Mesendoderm (in vitro differentiated cells): ENCODE results near the gene GALNT9.
"Not testable (repeated sequence)": the region's sequence is repeated elsewhere in the genome, so short reads cannot be mapped to it uniquely, and the experiment has no call there.

ENCODE experiments used
- DNase-seq: peaks from one replicate; pipeline ENCODE4 v3.0.0; 2013
- H2AK5ac ChIP-seq: 2 replicates; pipeline ENCODE4 v1.6.1; 2013; ENCODE audit warnings: low read length, inconsistent platforms
- H2BK120ac ChIP-seq: 2 replicates; pipeline ENCODE4 v1.6.1; 2013; ENCODE audit warnings: low read depth, mild to moderate bottlenecking, low read length, moderate library complexity, mixed read lengths
- H2BK15ac ChIP-seq: replicated peaks from 2 replicates; pipeline ENCODE4 v1.6.1; 2013; ENCODE audit warnings: low read depth, mild to moderate bottlenecking, moderate library complexity
- H2BK5ac ChIP-seq: 2 replicates; pipeline ENCODE4 v1.6.1; 2013; ENCODE audit warnings: low read length, inconsistent platforms
- H3K18ac ChIP-seq: 2 replicates; pipeline ENCODE4 v1.6.1; 2013; ENCODE audit warnings: mild to moderate bottlenecking, low read length, mixed read lengths
- H3K23ac ChIP-seq: one replicate; pipeline ENCODE4 v1.6.1; 2013; ENCODE audit warnings: low read length
- H3K27ac ChIP-seq: 2 replicates; pipeline ENCODE4 v1.5.1; 2013; ENCODE audit warnings: low read depth, mild to moderate bottlenecking, inconsistent platforms, low read length, moderate library complexity
- H3K27me3 ChIP-seq: 2 replicates; pipeline ENCODE4 v1.6.1; 2013; ENCODE audit warnings: low read length, control low read depth, mild to moderate bottlenecking, inconsistent platforms; ENCODE audit not compliant: insufficient read depth, poor library complexity
- H3K36me3 ChIP-seq: 2 replicates; pipeline ENCODE4 v1.6.1; 2013; ENCODE audit warnings: low read length, inconsistent platforms; ENCODE audit not compliant: control insufficient read depth, insufficient read depth
- H3K4ac ChIP-seq: one replicate; pipeline ENCODE4 v1.6.1; 2013; ENCODE audit warnings: low read depth, mild to moderate bottlenecking, low read length, moderate library complexity
- H3K4me1 ChIP-seq: 2 replicates; pipeline ENCODE4 v1.6.1; 2013; ENCODE audit warnings: low read depth, low read length, inconsistent platforms; ENCODE audit not compliant: control insufficient read depth
- H3K4me2 ChIP-seq: 2 replicates; pipeline ENCODE4 v1.6.1; 2013; ENCODE audit warnings: low read length
- H3K4me3 ChIP-seq: 2 replicates; pipeline ENCODE4 v1.5.1; 2013; ENCODE audit warnings: mild to moderate bottlenecking, low read length
- H3K56ac ChIP-seq: one replicate; pipeline ENCODE4 v1.6.1; 2013; ENCODE audit warnings: low read length
- H3K79me1 ChIP-seq: 2 replicates; pipeline ENCODE4 v1.6.1; 2013; ENCODE audit warnings: low read length, inconsistent platforms
- H3K79me2 ChIP-seq: 2 replicates; pipeline ENCODE4 v1.6.1; 2013; ENCODE audit warnings: mild to moderate bottlenecking, low read length; ENCODE audit not compliant: control insufficient read depth, insufficient read depth
- H3K9ac ChIP-seq: 2 replicates; pipeline ENCODE4 v1.6.1; 2013; ENCODE audit warnings: low read length, inconsistent platforms
- H4K5ac ChIP-seq: one replicate; pipeline ENCODE4 v1.6.1; 2013; ENCODE audit warnings: low read length
- H4K8ac ChIP-seq: one replicate; pipeline ENCODE4 v1.6.1; 2013; ENCODE audit warnings: low read depth, mild to moderate bottlenecking, control low read depth, low read length, moderate library complexity
- WGBS: extraction: QIAGEN DNeasy Blood & Tissue Kit; methylation state at CpG from one replicate; pipeline ENCODE4 v1.1.7; 2013; ENCODE audit warnings: low lambda C conversion rate, missing lambda C conversion rate; ENCODE audit not compliant: insufficient coverage; ENCODE audit errors: extremely low coverage; 5-methylcytosine and 5-hydroxymethylcytosine counted together

The GALNT9 gene

GRCh38 chr12:132196873-132197390 lies 132.5 kb downstream of the GALNT9 start:
- Histone ChIP-seq H3K9ac (no peak overlapping the region), H2BK5ac (no peak overlapping the region), H3K4ac (no peak overlapping the region), H3K4me3 (no peak overlapping the region), H3K18ac (no peak overlapping the region), H2BK120ac (no peak overlapping the region), H4K8ac (no peak overlapping the region), H3K36me3 (no peaks in the 10 kb centered on the region), H3K4me2 (no peak overlapping the region), H3K27me3 (no peaks in the 10 kb centered on the region), H4K5ac (no peak overlapping the region), H3K27ac (no peak overlapping the region), H3K79me2 (no peaks in the 10 kb centered on the region), H3K4me1 (no peaks in the 10 kb centered on the region), H2BK15ac (no peak overlapping the region), H3K56ac (no peak overlapping the region), H2AK5ac (no peak overlapping the region), H3K23ac (no peak overlapping the region), H3K79me1 (no peaks in the 10 kb centered on the region)
- WGBS, result no CpG with 5 or more reads among the region's 22 CpGs
- DNase-seq, result no peak

DNA sequence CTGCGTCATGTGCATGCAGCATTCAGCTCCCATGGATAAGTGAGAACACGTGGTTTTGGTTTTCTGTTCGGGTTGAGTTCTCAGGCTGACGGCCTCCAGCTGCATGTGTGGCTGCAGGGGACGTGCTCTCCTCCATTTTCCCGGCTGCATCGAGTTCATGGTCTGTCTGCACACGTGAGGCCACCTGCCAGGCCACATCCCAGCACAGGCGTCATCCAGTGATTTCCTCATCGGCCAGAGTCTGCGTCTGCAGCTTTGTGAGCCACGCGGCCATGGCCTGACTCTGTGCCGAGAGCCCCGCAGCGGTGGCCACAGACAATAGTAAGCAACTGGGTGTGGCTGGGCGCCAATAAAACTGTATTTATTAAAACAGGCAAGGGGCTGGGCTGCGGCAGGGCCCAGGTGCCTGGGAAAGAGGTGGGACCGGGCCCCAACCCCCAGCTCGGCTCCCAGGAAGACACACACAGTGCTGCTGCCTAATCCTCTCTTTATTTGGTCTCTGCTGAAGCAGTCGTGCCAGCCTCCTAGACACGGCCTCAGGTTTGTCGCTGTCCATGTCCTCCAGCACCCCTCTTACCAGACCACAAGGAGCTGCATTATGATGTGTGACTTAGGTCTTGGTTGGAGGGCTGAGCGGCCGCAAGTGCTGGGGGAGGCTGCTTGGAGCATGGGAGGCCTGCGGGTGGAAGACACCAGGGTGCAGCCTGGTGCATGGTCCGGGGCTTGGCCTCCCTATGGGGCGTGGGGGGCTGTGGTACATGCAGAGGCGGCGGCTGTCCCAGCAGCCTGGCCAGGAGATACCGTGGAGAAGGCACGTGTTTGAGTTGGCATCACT lies 133.1 kb downstream of the GALNT9 start:
- Histone ChIP-seq H3K79me1 (no peaks in the 10 kb centered on the region), H3K36me3 (no peaks in the 10 kb centered on the region), H3K4me1 (no peaks in the 10 kb centered on the region), H3K27me3 (no peaks in the 10 kb centered on the region), H3K23ac (no peak overlapping the region), H4K5ac (no peak overlapping the region), H4K8ac (no peak overlapping the region), H3K18ac (no peak overlapping the region), H3K56ac (no peak overlapping the region), H3K4me3 (no peak overlapping the region), H2BK120ac (no peak overlapping the region), H3K27ac (no peak overlapping the region), H3K79me2 (no peaks in the 10 kb centered on the region), H3K4ac (no peak overlapping the region), H3K9ac (no peak overlapping the region), H2BK5ac (no peak overlapping the region), H3K4me2 (no peak overlapping the region), H2BK15ac (no peak overlapping the region), H2AK5ac (no peak overlapping the region)
- DNase-seq, result no peak
- WGBS, result no CpG with 5 or more reads among the region's 32 CpGs

- H3K79me2 ChIP-seq, H3K27ac ChIP-seq, H2BK120ac ChIP-seq, H3K27me3 ChIP-seq, H3K4me1 ChIP-seq, H3K4me3 ChIP-seq, H3K56ac ChIP-seq, H3K4ac ChIP-seq, H4K5ac ChIP-seq, H3K4me2 ChIP-seq, H3K9ac ChIP-seq, H3K79me1 ChIP-seq, H3K18ac ChIP-seq, DNase-seq, H4K8ac ChIP-seq, H2BK5ac ChIP-seq, H2AK5ac ChIP-seq, H3K23ac ChIP-seq, H3K36me3 ChIP-seq, H2BK15ac ChIP-seq: not testable (repeated sequence)
- WGBS, result no CpG with 5 or more reads among the region's 12 CpGs
Observed at GRCh38 chr12:132195242-132195641, 134.1 kb downstream of the GALNT9 start.

GRCh38 chr12:132194556-132194955 lies 134.8 kb downstream of the GALNT9 start:
- no CpG with 5 or more reads among the region's 8 CpGs for WGBS
- Histone ChIP-seq H3K4me3 (no peak overlapping the region), H3K9ac (no peak overlapping the region), H4K5ac (no peak overlapping the region), H2BK120ac (no peak overlapping the region), H3K27ac (no peak overlapping the region), H2BK5ac (no peak overlapping the region), H3K36me3 (no peaks in the 10 kb centered on the region), H3K18ac (no peak overlapping the region), H3K4me1 (no peaks in the 10 kb centered on the region), H3K27me3 (no peaks in the 10 kb centered on the region), H3K23ac (no peak overlapping the region), H4K8ac (no peak overlapping the region), H3K79me1 (no peaks in the 10 kb centered on the region), H2BK15ac (no peak overlapping the region), H2AK5ac (no peak overlapping the region), H3K4ac (no peak overlapping the region), H3K79me2 (no peaks in the 10 kb centered on the region), H3K4me2 (no peak overlapping the region), H3K56ac (no peak overlapping the region)
- no peak for DNase-seq

GRCh38 chr12:132194056-132194455 lies 135.3 kb downstream of the GALNT9 start:
- Histone ChIP-seq H3K23ac (no peak overlapping the region), H4K5ac (no peak overlapping the region), H3K27me3 (no peaks in the 10 kb centered on the region), H2AK5ac (no peak overlapping the region), H3K56ac (no peak overlapping the region), H3K4me3 (no peak overlapping the region), H2BK5ac (no peak overlapping the region), H3K9ac (no peak overlapping the region), H3K79me2 (no peaks in the 10 kb centered on the region), H3K18ac (no peak overlapping the region), H3K4ac (no peak overlapping the region), H2BK15ac (no peak overlapping the region), H3K27ac (no peak overlapping the region), H3K79me1 (no peaks in the 10 kb centered on the region), H3K36me3 (no peaks in the 10 kb centered on the region), H2BK120ac (no peak overlapping the region), H3K4me2 (no peak overlapping the region), H3K4me1 (no peaks in the 10 kb centered on the region), H4K8ac (no peak overlapping the region)
- DNase-seq, result peak; percentile 54
- no CpG with 5 or more reads among the region's 10 CpGs for WGBS
